Tongue (tissue), 2 donors: Measurements from ENCODE around the gene DDR2. TPM values are rescaled to one million over a fixed set of nuclear protein-coding genes. Genes with fewer than 3 reads are reported as not detected.
"Not testable (repeated sequence)": the region's sequence is repeated elsewhere in the genome, so short reads cannot be mapped to it uniquely, and the experiment has no call there.

Experiments
- DNase-seq: peaks from one replicate; pipeline ENCODE4 v3.0.0-alpha.2; 2015
- total RNA-seq: library from RNA; depleted of rRNA; stranded (reverse); fragments of >200 nt; gene quantifications from one replicate; pipeline ENCODE4 v1.2.3, GENCODE V29; 2014

Gene DDR2
- total RNA-seq, 1 donor from 2014 or later, result 60.6 TPM

DNA sequence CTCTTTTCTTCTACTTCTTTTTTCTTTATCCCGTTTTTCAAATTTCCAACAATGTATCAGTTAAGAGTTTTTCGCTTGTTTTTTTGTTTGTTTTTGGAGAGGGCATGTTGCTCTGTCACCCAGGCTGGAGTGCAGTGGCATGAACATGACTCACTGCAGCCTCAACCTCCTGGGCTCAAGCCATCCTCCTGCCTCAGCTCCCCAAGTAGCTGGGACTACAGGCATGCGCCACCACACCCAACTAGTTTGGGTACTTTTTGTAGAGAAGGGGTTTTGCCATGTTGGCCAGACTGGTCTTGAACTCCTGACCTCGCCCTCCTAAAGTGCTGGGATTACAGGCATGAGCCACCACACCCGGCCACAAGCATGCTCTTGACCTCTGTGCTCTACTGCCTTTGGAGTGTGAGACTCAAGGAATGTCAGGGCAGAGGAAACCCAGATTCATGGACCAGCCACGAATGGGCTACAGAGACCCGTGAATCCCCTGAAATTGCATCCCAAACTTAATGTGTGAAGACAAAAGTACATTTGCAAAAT is 93.1 kb downstream of the DDR2 start:
- DNase-seq, result no peak

DNA sequence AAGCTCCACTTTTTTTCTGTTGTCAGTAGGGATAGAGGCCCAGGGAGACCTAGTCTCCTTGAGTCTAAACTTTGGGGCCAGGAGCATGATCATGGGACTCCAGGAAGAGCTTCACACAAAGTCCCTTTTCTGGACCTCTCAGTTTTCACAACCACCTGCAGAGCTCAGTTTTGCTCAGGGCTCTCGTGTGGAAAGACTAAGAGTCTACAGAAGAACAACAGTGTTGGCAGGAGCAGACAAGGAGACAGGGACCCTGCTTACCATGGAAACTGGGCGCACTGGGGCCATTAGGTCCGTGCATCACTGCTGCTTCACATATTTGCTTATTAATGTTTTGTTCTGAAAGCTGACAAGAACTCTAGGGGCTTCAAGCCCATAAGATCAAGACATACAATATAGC is 94.3 kb downstream of the DDR2 start:
- DNase-seq, result no peak

DNA sequence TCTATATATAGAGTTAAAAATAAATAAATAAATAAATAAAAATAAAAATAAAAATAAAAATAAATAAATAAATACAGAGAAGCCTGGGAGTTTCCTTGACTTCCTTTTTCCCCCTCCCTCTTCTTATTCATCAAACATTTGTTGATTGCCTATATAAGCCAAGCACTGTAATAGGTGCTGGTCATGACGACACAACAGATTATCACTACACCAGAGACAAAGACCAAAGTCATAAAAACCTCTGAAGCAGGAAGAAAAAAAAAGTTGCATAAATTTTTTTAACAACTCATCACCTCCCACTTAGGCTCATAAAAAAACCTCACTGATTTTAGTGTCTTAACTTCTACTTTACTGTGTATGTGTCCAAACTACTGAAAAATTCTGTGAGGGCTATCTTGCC is 95.2 kb downstream of the DDR2 start:
- not testable (repeated sequence) for DNase-seq

DNA sequence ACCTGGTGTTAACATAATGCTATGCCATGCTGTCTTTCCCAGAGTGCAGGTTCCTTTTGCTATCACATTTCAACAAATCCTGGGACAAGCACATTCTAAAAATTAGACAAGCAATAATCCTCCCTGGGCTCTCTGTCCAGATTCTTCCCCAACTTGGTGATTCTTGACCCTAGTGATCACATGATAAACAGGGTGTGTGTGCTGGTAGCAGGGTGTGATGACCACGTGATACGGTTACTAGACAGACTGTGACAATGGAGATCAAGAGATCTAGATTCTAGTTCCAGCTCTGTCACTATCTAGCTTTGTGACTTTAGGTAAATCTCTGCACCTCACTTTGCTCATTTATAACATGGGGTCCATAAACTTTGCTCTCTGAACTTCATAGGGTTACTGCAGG is 96.3 kb downstream of the DDR2 start:
- DNase-seq, result no peak

DNA sequence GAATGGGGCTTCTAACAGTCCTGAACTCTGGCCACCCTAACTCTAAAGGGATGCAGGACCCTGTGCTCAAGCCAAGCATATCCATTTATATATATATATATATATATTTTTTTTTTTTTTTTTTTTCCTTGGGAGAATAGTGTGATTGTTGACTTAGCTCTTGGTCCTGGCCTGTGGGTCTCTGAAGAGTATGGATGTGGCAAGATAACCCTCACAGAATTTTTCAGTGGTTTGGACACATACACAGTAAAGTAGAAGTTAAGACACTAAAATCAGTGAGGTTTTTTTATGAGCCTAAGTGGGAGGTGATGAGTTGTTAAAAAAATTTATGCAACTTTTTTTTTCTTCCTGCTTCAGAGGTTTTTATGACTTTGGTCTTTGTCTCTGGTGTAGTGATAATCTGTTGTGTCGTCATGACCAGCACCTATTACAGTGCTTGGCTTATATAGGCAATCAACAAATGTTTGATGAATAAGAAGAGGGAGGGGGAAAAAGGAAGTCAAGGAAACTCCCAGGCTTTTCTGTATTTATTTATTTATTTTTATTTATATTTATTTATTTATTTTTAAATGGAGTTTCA is 97.0 kb downstream of the DDR2 start:
- DNase-seq, result not testable (repeated sequence)

DNA sequence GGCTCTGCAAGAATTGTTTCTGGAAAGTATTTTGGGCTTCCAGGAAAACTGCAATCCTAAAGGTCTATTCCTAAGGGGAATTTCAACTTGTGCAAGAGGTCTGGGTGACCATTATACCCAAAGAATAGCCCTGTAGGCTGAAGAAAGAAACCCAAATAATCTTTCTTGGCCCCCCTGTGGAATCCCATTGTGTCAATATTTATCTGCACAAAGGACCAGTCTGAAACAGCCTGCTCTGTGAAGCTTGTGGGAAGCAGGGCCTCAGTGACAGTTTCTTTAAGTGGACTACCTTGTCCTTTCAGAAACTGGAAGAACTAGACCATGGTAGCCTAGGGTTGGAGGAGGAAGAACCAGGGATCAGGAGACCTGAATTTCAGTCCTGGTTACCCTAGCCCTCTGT is 99.8 kb downstream of the DDR2 start:
- DNase-seq, result no peak

DNA sequence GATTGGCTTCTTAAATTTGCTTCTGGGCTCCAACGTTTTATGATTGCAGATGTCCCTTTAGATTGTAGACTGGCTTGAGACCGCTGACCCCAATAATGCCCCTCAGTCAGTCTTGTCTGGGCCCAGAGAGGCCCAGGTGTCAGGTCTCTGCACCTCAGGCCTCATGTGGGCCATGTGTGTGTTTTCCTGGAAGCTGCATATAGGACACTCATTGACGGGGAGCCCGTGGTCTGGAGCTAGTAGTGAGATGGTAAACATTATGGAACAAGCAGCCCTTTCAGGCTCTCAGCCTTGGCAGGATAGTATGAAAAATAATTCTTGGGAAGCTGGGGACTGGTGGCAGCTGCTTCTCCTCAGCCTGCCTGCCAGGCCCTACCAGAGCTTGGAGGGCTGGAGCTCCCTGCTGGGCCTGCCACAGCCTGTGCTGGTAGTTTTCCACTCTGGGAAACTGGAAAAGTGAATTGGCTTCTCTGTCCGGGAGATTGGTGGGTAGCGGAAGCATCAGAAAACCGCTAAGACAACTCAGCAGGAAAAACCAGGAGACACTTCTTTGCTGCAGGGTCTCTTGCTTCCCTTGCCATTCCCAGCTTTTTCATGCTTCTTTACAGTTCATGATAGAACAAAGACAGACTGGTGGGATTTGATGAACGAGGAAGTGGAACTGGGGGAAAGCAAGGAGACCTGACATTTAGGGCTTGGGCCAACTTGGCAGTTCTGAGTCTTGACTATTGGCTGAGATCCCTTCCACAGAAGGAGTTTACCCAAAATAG is 100.5 kb downstream of the DDR2 start:
- DNase-seq, result peak; percentile 82

DNA sequence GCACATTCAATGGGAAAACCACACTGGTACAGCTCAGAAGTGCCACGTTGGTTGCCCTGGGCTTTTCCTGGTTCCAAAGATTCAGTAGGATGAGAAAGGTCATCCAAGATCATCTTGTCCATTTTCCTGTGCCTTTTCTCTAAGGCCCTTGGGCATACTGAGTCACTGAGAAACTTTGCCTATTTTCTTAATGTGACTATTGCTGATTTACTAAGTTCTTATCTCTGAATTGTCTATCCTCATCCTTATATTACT is 101.0 kb downstream of the DDR2 start:
- no peak for DNase-seq

DNA sequence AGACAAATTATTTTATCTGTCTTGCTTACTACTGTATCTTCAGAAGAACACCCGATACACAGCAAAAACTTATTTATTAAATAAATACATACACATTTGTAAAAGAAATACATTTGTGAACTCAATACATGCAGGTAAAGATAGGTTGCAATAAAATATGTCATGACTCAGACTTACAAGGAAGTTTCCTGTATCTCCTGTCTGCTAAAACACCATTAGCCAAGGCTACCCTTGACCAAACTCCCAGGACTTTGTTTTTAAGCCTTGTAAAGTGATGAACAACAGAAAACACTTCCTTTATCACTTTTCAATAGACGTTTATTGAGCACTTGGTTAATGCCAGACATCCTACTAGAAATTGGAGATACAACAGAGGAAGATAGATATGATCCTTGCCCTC is 101.8 kb downstream of the DDR2 start:
- no peak for DNase-seq

DNA sequence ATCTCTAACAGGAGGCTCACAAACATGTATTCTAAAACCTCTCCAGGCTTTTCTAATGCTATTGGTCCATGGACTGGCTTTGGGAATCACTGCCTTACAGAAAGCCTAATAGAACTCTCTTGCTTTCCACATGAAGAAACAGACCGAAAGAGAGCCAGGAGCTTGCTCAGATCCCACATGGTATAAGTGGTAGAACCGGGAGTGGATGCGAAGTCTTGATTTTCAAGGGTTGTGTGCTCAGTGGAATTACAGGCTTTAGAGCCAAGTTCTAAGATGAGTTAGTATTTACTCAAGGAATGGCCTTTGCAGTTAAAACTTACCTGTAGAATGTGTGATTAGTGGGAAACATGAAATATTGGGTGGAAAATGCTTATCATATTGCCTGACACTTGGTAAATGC is 103.9 kb downstream of the DDR2 start:
- no peak for DNase-seq

DNA sequence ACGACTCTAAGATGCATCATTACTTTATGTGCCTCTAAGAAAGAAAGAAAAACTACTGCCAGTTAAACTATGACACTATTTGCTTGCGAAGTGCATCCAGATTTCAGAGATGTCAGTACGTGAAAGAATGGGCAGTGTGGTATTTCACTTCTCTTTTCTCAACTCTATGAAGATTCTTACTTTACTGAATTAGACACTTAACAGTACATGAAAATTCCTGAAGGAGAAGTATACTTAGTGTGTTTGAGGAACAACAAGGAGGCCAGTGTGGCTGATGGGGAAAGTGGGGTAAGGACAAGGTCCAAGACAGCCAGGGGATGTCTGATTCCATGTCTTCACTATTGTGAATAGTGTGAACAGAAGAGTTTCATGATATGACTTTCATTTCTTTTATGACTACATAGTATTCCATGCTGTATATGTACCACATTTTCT is 104.4 kb downstream of the DDR2 start:
- DNase-seq, result no peak

DNA sequence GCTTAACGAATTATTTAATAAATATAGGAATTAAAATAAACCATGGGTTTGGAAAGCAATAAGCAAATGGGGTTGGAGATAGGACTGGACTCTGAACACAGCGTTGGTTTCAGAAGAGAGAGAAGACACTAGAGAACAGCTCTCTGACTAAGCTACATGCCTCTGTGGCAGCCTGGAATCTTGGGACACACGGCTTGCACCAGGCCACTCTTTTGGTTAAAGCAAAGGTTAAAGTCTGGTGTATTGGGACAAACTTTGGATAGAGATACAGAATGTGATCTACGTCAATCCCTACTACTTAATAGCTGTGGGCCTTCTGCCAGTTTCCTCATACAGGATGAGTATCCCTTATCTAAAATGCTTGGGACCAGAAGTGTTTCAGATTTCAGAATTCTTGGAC is 108.5 kb downstream of the DDR2 start:
- no peak for DNase-seq

DNA sequence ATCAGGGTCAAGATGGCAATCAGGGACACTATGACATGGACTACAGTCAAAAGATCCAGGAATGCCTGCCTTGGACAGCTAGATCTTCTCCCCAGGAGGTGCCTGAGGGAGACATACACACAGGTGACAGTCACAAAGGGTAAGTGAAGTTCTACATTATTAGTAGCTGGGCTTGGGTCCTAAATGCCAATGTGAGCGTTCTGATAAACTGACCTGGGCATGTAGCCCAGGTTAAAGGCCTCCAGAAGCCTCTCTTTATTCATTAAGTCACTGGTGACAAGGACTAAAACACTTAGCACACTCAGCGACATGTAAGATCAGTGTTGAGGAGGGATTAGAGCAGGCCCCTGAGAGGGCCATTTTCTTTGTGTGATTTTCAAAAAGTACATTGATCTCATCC is 109.3 kb downstream of the DDR2 start:
- no peak for DNase-seq

DNA sequence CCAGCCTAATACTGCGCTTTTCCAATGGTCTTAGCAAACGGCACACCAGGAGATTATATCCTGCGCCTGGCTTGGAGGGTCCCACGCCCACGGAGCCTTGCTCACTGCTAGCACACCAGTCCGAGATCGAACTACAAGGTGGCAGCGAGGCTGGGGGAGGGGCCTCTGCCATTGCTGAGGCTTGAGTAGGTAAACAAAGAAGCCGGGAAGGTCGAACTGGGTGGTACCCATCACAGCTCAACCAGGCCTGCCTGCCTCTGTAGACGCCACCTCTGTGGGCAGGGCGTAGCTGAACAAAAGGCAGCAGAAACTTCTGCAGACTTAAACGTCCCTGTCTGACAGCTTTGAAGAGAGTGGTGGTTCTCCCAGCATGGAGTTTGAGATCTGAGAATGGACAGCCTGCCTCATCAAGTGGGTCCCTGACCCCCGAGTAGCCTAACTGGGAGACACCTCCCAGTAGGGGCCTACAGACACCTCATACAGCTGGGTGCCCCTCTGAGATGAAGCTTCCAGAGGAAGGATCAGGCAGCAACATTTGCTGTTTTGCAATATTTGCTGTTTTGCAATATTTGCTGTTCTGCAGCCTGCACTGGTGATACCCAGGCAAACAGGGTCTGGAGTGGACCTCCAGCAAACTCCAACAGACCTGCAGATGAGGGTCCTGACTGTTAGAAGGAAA is 114.1 kb downstream of the DDR2 start:
- DNase-seq, result not testable (repeated sequence)

DNA sequence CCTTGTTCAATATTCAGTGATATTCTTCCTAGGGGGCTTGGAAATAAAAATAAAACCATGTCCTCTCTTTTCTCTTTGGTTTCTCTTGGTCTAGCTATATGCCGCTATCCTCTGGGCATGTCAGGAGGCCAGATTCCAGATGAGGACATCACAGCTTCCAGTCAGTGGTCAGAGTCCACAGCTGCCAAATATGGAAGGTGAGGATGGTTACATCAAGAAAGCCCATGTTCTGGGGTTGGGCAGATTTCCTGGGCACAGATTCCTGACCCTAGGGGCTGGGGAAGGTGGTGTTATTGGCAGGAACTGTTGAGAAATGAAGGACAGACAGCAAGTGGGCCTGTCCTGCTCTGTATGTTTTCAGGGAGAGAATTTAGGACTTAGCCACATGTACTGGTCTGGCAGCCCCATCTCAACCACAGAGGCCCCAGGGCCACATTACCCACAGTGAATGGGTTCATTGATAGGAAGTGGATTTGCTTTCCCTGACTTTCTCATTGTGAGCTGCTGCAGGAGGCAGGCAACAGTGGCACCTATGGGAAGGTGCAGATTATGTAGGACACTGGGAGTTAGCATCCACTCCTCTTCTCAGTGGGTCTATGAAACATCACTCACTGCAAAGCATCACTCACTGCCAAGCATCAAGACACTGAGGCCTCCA is 120.9 kb downstream of the DDR2 start:
- no peak for DNase-seq

DNA sequence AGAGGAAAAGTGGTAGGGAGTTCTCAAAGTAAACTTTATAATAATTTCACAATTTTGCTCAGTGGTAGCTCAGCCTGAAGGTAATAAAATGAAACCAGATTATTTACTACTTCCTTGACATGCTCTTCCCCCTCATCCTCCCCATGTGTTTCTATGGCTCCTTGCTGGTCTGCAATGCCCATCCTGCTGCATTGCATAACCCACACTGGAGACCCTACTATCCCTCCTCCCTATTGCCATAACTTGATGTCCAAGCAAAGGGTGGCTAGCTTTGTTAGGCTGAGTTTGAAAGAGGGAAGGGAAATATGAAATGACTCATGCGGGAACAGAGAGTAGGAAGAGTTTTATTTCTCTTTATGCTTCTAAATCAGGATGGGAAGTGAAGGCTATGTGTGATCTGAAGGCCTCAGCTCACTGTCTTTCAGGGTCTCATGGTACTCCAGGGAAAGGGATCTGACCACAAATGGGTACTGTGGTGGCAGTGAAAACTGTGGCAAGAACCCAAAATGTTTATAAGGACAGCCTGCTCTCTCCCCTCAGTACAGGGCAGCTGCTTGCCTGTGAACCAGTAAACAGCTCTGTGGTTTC is 121.8 kb downstream of the DDR2 start:
- DNase-seq, result no peak

DNA sequence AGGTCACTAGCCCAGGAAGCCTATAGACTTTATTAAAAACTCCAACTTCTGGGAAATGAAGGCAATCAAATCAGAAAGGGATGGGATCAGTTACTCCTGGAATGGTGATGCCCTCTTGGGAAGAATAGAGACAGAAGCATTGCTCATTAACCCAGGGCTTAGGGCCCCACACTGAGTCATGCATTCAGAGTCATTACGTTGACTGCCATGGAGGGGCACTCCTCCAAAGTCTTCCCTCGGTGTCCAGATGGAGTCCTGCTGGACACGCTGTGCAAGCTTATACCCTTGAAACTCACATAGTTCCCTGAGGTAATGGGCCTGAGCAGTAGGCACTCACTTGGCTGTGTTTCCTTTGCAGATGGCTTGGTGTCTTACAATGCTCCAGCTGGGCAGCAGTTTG is 123.0 kb downstream of the DDR2 start:
- DNase-seq, result no peak

DNA sequence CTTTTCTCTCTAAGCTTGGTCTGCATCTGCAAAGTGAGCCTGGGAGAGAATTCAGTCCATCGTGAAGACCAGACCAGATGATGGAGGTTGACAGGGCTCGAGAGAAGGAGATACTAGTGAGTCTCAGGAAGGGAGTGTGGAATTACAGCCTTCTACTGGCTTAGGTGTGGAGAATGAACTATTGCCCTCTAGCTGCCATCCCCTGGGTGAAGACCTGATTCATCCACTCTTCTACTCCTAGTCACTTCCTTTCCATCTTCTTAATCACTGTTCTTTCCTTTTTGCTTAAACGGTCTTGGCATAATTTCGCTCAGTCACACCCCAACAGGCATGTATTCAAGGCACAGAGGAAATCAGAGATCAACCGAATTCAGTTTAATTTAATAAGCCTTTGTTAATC is 124.3 kb downstream of the DDR2 start:
- DNase-seq, result no peak

DNA sequence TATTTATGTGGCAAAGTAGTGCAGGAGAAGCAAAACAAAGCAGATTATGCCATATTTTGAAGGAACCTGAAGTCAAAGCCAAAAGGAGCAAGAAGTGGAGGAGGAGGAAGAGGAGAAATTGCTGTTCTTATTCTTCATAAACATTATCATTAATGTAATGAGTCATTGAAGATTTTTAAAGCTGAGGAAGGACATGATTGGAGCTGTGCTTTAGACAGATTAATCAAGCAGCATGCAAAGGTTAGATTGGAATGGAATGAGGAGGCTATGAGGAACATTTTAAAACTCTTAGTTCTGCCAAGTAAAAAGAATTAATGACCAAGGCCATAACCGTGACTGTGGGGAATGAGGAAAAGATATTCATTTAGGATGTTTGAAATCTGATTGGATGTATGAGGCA is 125.2 kb downstream of the DDR2 start:
- DNase-seq, result no peak

DNA sequence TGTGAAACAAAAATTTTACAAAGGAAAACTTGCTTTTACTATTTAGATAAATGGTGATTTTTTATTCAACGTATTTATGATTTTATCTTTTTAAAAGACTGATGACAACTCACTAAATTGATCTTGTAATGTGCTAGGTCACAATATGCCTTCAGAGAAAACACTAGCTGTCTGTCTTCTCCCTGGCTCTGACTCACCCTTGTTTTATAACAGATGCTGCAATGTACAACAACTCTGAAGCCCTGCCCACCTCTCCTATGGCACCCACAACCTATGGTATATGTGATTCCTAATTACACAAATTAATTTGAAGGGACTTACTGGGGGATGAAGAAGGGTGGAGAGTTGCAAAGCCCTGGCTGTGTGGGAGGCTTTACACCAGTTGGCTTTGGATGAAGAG is 133.5 kb downstream of the DDR2 start:
- DNase-seq, result no peak

DNA sequence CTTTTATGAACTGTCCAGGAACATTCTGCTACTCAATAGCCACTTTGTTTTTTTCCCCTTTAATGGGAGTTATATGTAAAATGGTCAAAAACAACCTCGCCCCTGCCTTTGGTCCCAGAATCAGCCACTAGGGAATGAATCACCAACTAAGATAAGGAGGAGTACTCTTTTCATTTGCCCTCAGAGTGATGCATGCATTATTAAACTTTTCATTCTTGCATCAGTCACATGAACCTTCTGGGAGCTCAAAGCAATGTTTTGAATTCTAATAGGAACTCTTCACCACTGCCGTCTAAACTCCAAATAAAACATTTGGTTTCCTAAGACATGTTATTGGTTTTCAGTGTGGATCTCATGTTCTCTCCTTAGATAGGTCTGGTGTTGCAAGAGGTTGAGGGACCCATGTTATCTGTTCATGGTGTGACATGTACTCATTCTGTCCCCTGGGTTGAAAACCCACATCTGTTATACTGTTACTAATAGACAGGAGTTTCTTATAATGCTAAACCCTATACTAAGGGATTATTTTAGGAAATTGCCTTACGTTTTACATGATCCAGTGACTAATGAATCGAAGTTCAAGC is 140.4 kb downstream of the DDR2 start:
- no peak for DNase-seq

DNA sequence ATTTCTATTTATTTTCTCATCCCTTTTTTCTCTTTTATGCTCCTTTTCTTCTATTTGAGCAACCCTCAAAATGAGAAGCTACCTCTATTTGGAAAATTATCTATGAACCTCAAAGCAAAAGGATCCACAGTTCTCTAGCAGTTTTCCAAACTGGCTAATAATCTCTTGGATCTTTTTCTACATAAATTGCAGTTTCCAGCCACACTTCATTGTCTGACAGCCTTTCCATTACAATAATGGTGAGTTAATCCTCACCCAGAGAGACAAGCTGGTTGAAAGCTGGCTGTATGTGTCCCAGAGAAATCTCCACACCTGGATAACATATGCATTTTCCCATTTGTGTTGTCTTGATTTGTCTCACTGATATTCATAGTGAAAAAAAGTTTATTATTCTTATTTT is 141.7 kb downstream of the DDR2 start:
- no peak for DNase-seq
